Testis (tissue), 3 donors: Measurements from ENCODE around the gene CABCOCO1. TPM values are rescaled to one million over a fixed set of nuclear protein-coding genes. Genes with fewer than 3 reads are reported as not detected.

ENCODE experiments used
- DNase-seq: peaks from one replicate; pipeline ENCODE4 v3.0.0-alpha.2; 2019
- H3K27ac ChIP-seq, 2 donors: fragments of 200-600 bp; sonication (generic); one replicate each; pipeline ENCODE4 v1.5.1; 2019
- H3K27me3 ChIP-seq: fragments of 200-600 bp; sonication (generic); one replicate; pipeline ENCODE4 v1.5.1; 2019
- H3K36me3 ChIP-seq: fragments of 200-600 bp; sonication (generic); one replicate; pipeline ENCODE4 v1.5.1; 2017; ENCODE audit warnings: low read depth; ENCODE audit errors: missing control alignments
- H3K4me1 ChIP-seq: fragments of 200-600 bp; sonication (generic); one replicate; pipeline ENCODE4 v1.5.1; 2019
- H3K4me3 ChIP-seq, 2 donors: fragments of 200-600 bp; sonication (generic); one replicate each; pipeline ENCODE4 v1.5.1; 2017 to 2019
- H3K9me3 ChIP-seq: fragments of 200-600 bp; sonication (generic); one replicate; pipeline ENCODE4 v1.5.1; 2017
- POLR2A ChIP-seq: fragments of 450-650 bp; IDR thresholded peaks from one replicate; pipeline ENCODE4 v1.6.1; 2017; ENCODE audit warnings: antibody characterized with exemption, mild to moderate bottlenecking, moderate library complexity
- WGBS, 2 donors: methylation state at CpG; one replicate each; pipeline ENCODE4 v1.1.5; 2018; 5-methylcytosine and 5-hydroxymethylcytosine counted together
- intact Hi-C: fragments of 100-400 bp; cut with DNase I; formaldehyde crosslinking; loops from one replicate; pipeline ENCODE4 v1.15.1; 2023; ENCODE audit warnings: low total_unique reads
- polyA plus RNA-seq: library from polyadenylated mRNA; stranded (reverse); fragments of 350-450 nt; fragmentation: Illumina TruSeq; extraction: RNeasy Lipid Tissue Mini Kit (QIAGEN cat#74804); gene quantifications from one replicate; pipeline ENCODE4 v1.2.3, GENCODE V29; 2014; ENCODE audit warnings: low read depth, low replicate concordance; ENCODE audit not compliant: insufficient read depth
- total RNA-seq, 2 donors: library from RNA; depleted of rRNA; stranded (reverse); fragments of >200 nt; gene quantifications; one replicate each; pipeline ENCODE4 v1.2.3, GENCODE V29; 2016
- TF ChIP-seq, protein P1 (sequence below), 3 experiments: fragments of 450-650 bp in 2 of 3; fragments of 200-600 bp in 1 of 3; sonication (generic) in 1 of 3; IDR thresholded peaks; one replicate each; pipeline ENCODE4 v1.5.1; 2016 to 2019; ENCODE audit warnings: antibody characterized with exemption in 3 of 3, mild to moderate bottlenecking in 2 of 3, moderate library complexity in 1 of 3

The CABCOCO1 gene
- total and polyA plus RNA-seq, 3 donors from 2014 or later: 2.5 to 26.0 (median 10.2) TPM

- Histone ChIP-seq H3K27ac (no peak overlapping the region), H3K4me3 (no peak overlapping the region), H3K36me3 (no peaks in the 10 kb centered on the region), H3K4me1 (peaks cover 3% of the 10 kb centered on the region), H3K9me3 (no peaks in the 10 kb centered on the region), H3K27me3 (no peaks in the 10 kb centered on the region)
- TF ChIP-seq, protein P1, sequence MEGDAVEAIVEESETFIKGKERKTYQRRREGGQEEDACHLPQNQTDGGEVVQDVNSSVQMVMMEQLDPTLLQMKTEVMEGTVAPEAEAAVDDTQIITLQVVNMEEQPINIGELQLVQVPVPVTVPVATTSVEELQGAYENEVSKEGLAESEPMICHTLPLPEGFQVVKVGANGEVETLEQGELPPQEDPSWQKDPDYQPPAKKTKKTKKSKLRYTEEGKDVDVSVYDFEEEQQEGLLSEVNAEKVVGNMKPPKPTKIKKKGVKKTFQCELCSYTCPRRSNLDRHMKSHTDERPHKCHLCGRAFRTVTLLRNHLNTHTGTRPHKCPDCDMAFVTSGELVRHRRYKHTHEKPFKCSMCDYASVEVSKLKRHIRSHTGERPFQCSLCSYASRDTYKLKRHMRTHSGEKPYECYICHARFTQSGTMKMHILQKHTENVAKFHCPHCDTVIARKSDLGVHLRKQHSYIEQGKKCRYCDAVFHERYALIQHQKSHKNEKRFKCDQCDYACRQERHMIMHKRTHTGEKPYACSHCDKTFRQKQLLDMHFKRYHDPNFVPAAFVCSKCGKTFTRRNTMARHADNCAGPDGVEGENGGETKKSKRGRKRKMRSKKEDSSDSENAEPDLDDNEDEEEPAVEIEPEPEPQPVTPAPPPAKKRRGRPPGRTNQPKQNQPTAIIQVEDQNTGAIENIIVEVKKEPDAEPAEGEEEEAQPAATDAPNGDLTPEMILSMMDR (IDR thresholded peaks at IDR 0.05): no peak
- TF ChIP-seq POLR2A: no peak
- intact Hi-C loops: no loop called here
- DNase-seq: no peak
- WGBS, 2 donors: 84 to 93% methylated on average over 4 of the region's 4 CpGs
These were observed 33.2 kb upstream of the CABCOCO1 start for GRCh38 chr10:61629576-61629975.

DNA sequence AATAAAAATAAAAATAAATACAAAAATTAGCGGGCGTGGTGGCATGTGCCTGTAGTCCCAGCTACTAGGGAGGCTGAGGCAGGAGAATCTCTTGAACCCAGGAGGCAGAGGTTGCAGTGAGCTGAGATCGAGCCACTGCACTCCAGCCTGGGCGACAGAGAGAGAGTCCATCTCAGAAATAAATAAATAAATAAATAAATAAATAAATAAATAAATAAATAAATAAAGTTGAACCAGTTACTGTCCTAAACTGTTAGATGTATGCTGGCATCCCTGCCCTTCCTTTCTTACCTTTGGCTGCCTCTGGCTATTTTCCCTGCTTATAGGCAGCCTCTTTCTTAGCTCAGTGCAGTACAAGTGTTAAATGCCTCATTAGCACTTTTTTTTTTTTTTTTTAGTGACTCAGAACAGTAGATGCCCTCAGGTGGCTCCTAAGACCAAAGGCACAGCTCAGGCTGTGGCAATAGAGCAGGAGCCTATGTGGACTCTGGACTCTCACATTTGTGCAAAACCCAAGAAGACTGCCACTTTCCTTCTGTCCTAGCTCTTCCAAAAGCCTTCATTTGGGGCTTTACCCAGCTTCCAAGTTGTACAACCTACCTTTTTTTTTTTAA, 30.6 kb upstream of the CABCOCO1 start:
- no peak for TF ChIP-seq POLR2A
- TF ChIP-seq, protein P1 (IDR thresholded peaks at IDR 0.05): no peak
- H3K36me3 ChIP-seq: no peaks in the 10 kb centered on the region
- no peaks in the 10 kb centered on the region for H3K27me3 ChIP-seq
- no peaks in the 10 kb centered on the region for H3K9me3 ChIP-seq
- intact Hi-C loops: no loop called here
- peaks cover 3% of the 10 kb centered on the region for H3K4me1 ChIP-seq
- no peak overlapping the region for H3K27ac ChIP-seq
- WGBS, 2 donors: 96 to 97% methylated on average over 4 of the region's 4 CpGs
- no peak for DNase-seq
- no peak overlapping the region for H3K4me3 ChIP-seq

GRCh38 chr10:61633665-61634064, 29.1 kb upstream of the CABCOCO1 start:
- Histone ChIP-seq H3K27me3 (no peaks in the 10 kb centered on the region), H3K4me1 (no peaks in the 10 kb centered on the region), H3K27ac (no peak overlapping the region), H3K36me3 (no peaks in the 10 kb centered on the region), H3K4me3 (no peak overlapping the region), H3K9me3 (no peaks in the 10 kb centered on the region)
- intact Hi-C loops: no loop called here
- TF ChIP-seq, protein P1 (IDR thresholded peaks at IDR 0.05): no peak
- TF ChIP-seq POLR2A: no peak
- 52 to 63% methylated on average over 3 of the region's 3 CpGs for WGBS, 2 donors
- DNase-seq: no peak

DNA sequence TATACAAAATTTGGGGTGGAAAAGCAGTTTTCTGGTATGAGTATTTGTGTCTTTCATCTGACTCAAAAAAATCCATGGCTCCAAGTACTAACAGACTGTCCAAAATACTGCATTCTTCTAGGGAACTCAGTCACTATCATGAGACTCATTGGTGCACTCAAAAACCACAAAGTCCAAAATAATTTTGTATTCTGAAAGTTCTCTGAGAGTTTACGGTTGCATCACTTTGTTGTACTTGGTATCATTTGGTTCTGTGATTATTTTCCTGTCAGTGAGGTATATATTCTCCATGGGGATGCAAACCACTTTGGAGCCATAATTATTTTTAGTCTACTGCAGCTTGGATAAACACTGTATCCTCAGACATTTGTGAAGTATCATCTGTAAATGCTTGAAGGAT, 28.0 kb upstream of the CABCOCO1 start:
- intact Hi-C loops: no loop called here
- DNase-seq: no peak
- H3K4me3 ChIP-seq: no peak overlapping the region
- no peaks in the 10 kb centered on the region for H3K9me3 ChIP-seq
- no peaks in the 10 kb centered on the region for H3K4me1 ChIP-seq
- WGBS, 2 donors: 89 to 90% methylated on average over 1 of the region's 1 CpG
- H3K36me3 ChIP-seq: no peaks in the 10 kb centered on the region
- H3K27ac ChIP-seq: no peak overlapping the region
- TF ChIP-seq, protein P1 (IDR thresholded peaks at IDR 0.05): no peak
- no peak for TF ChIP-seq POLR2A
- H3K27me3 ChIP-seq: no peaks in the 10 kb centered on the region

- Histone ChIP-seq H3K27ac (no peak overlapping the region), H3K27me3 (no peaks in the 10 kb centered on the region), H3K4me3 (no peak overlapping the region), H3K36me3 (no peaks in the 10 kb centered on the region), H3K9me3 (no peaks in the 10 kb centered on the region), H3K4me1 (no peaks in the 10 kb centered on the region)
- no peak for DNase-seq
- TF ChIP-seq POLR2A: no peak
- TF ChIP-seq, protein P1 (IDR thresholded peaks at IDR 0.05): no peak
- intact Hi-C loops: no loop called here
- 54 to 62% methylated on average over 2 of the region's 2 CpGs for WGBS, 2 donors
These were observed 27.3 kb upstream of the CABCOCO1 start for GRCh38 chr10:61635471-61635870.
